ENCODE data around the gene ACSL3. TPM values are rescaled to one million over a fixed set of nuclear protein-coding genes. Genes with fewer than 3 reads are reported as not detected.
"Not testable (repeated sequence)": the region's sequence is repeated elsewhere in the genome, so short reads cannot be mapped to it uniquely, and the experiment has no call there.

ACSL3 gene
- total and polyA plus RNA-seq, 2 experiments from 2014 or later: 48.6 to 61.5 TPM

- no peak overlapping the region for H3K27ac ChIP-seq
- H3K9me2 ChIP-seq (ENCODE audit: insufficient read depth): no peaks in the 10 kb centered on the region
- no peak overlapping the region for H2AFZ ChIP-seq
- no peaks in the 10 kb centered on the region for H3K27me3 ChIP-seq (replicated peaks; ENCODE audit: insufficient read depth)
- WGBS, 2 experiments (ENCODE audit: low coverage in 1 of 2, low lambda C conversion rate in 2 of 2, missing lambda C conversion rate in 2 of 2): 90% methylated on average over 10 to 13 of the region's 13 CpGs
- H4K20me1 ChIP-seq (ENCODE audit: insufficient read depth): peaks cover 24% of the 10 kb centered on the region; the same call in 1 of the 2 replicates
- in situ Hi-C loops (cut with MboI): no loop called here
- H3K79me2 ChIP-seq (ENCODE audit: insufficient read depth): peaks cover 99% of the 10 kb centered on the region
- H3F3A ChIP-seq (ENCODE audit: insufficient read depth): peaks cover 36% of the 10 kb centered on the region
- H3K4me2 ChIP-seq (ENCODE audit: unreplicated experiment): no peak overlapping the region
- H3K9me3 ChIP-seq (ENCODE audit: low read depth): no peaks in the 10 kb centered on the region
- H3K36me3 ChIP-seq (ENCODE audit: low read depth): no peaks in the 10 kb centered on the region
- H3K9ac ChIP-seq: no peak overlapping the region
- no peak for DNase-seq
- H3K4me1 ChIP-seq (ENCODE audit: insufficient read depth): peaks cover 29% of the 10 kb centered on the region
- H3K4me3 ChIP-seq: no peak overlapping the region
- TF ChIP-seq EZH2phosphoT487 (IDR thresholded peaks at IDR 0.05; ENCODE audit: insufficient read depth, low read depth) (no peak), EZH2 (IDR thresholded peaks at IDR 0.05; ENCODE audit: insufficient read depth, poor library complexity, severe bottlenecking) (no peak)
Observed at GRCh38 chr2:222866358-222866960, 5.6 kb downstream of the ACSL3 start.

- H3K4me2 ChIP-seq (ENCODE audit: unreplicated experiment); H3K4me3 ChIP-seq; H3K27ac ChIP-seq; H3K9me3 ChIP-seq (ENCODE audit: low read depth); H3K27me3 ChIP-seq (replicated peaks; ENCODE audit: insufficient read depth); H3K36me3 ChIP-seq (ENCODE audit: low read depth); H3K9ac ChIP-seq; H3K9me2 ChIP-seq (ENCODE audit: insufficient read depth); DNase-seq; H2AFZ ChIP-seq; in situ Hi-C loops (cut with MboI): not testable (repeated sequence)
- WGBS, 2 experiments (ENCODE audit: low coverage in 1 of 2, low lambda C conversion rate in 2 of 2, missing lambda C conversion rate in 2 of 2): 89 to 93% methylated on average over 8 of the region's 8 CpGs
- Histone ChIP-seq H3K4me1 (ENCODE audit: insufficient read depth) (peaks cover 15% of the 10 kb centered on the region), H4K20me1 (ENCODE audit: insufficient read depth) (peaks cover 23% of the 10 kb centered on the region; the same call in 1 of the 2 replicates), H3K79me2 (ENCODE audit: insufficient read depth) (peaks cover 99% of the 10 kb centered on the region), H3F3A (ENCODE audit: insufficient read depth) (0 out of 2 replicates have a peak, but pooled peaks cover 17% of the 10 kb centered on the region)
Observed at GRCh38 chr2:222868560-222869251, 7.9 kb downstream of the ACSL3 start.

- Histone ChIP-seq H3K4me2 (ENCODE audit: unreplicated experiment) (no peak overlapping the region), H3K9me2 (ENCODE audit: insufficient read depth) (no peaks in the 10 kb centered on the region), H3K27ac (no peak overlapping the region), H3K79me2 (ENCODE audit: insufficient read depth) (peaks cover 99% of the 10 kb centered on the region), H3F3A (ENCODE audit: insufficient read depth) (0 out of 2 replicates have a peak, but pooled peaks cover 12% of the 10 kb centered on the region), H3K9me3 (ENCODE audit: low read depth) (no peaks in the 10 kb centered on the region), H2AFZ (no peak overlapping the region), H3K4me1 (ENCODE audit: insufficient read depth) (peaks cover 10% of the 10 kb centered on the region), H3K4me3 (no peak overlapping the region), H3K27me3 (replicated peaks; ENCODE audit: insufficient read depth) (no peaks in the 10 kb centered on the region), H4K20me1 (ENCODE audit: insufficient read depth) (peaks cover 18% of the 10 kb centered on the region; the same call in 1 of the 2 replicates), H3K9ac (no peak overlapping the region), H3K36me3 (ENCODE audit: low read depth) (no peaks in the 10 kb centered on the region)
- DNase-seq: no peak
- no peak for TF ChIP-seq EZH2 (IDR thresholded peaks at IDR 0.05; ENCODE audit: insufficient read depth, poor library complexity, severe bottlenecking)
- in situ Hi-C loops (cut with MboI): no loop called here
Observed at GRCh38 chr2:222869252-222869560, 8.4 kb downstream of the ACSL3 start.

- Histone ChIP-seq H3K9me3 (ENCODE audit: low read depth) (no peaks in the 10 kb centered on the region), H4K20me1 (ENCODE audit: insufficient read depth) (peaks cover 12% of the 10 kb centered on the region; the same call in 1 of the 2 replicates), H3K79me2 (ENCODE audit: insufficient read depth) (peaks cover 99% of the 10 kb centered on the region), H3K4me1 (ENCODE audit: insufficient read depth) (no peaks in the 10 kb centered on the region), H2AFZ (no peak overlapping the region), H3K36me3 (ENCODE audit: low read depth) (no peaks in the 10 kb centered on the region), H3K9ac (no peak overlapping the region), H3K27ac (no peak overlapping the region), H3K9me2 (ENCODE audit: insufficient read depth) (no peaks in the 10 kb centered on the region), H3F3A (ENCODE audit: insufficient read depth) (no peaks in the 10 kb centered on the region), H3K4me3 (no peak overlapping the region), H3K4me2 (ENCODE audit: unreplicated experiment) (no peak overlapping the region), H3K27me3 (replicated peaks; ENCODE audit: insufficient read depth) (no peaks in the 10 kb centered on the region)
- in situ Hi-C loops (cut with MboI): no loop called here
- TF ChIP-seq EZH2 (IDR thresholded peaks at IDR 0.05; ENCODE audit: insufficient read depth, poor library complexity, severe bottlenecking): no peak
- no peak for TF ChIP-seq EZH2phosphoT487 (IDR thresholded peaks at IDR 0.05; ENCODE audit: insufficient read depth, low read depth)
- 98% methylated on average over 5 of the region's 5 CpGs for WGBS, 2 experiments (ENCODE audit: low coverage in 1 of 2, low lambda C conversion rate in 2 of 2, missing lambda C conversion rate in 2 of 2)
- DNase-seq: no peak
Observed at GRCh38 chr2:222871291-222871690, 10.5 kb downstream of the ACSL3 start.

Data from GM23248 (cell line).